K562 (cell line): Measurements from ENCODE around the gene INTS1. TPM values are rescaled to one million over a fixed set of nuclear protein-coding genes. Genes with fewer than 3 reads are reported as not detected.

Experiments
- ATAC-seq: fragments of 200-7000 bp; cut with Tn5 transposase; 3 replicates; pipeline ENCODE4 v1.9.1; 2020; ENCODE audit warnings: moderate library complexity
- BruUV-seq: library from RNA; stranded (reverse); fragments of 400-500 nt; replicated peaks from 2 replicates; lab custom pipeline; 2021; lab: Mats Ljungman, UMichigan
- CTCF ChIA-PET: fragments of 300-600 bp; formaldehyde crosslinking; extraction: SDS; loops from one replicate; lab custom pipeline; 2021; ENCODE audit warnings: low intra/inter-chr PET ratio; lab: Yijun Ruan, JAX
- POLR2A ChIA-PET: fragments of 300-600, 350-650 bp; sonication (Branson Sonifier 250); formaldehyde crosslinking; extraction: SDS; loops from one replicate; lab custom pipeline; 2021; ENCODE audit warnings: antibody characterized with exemption, inconsistent platforms; lab: Yijun Ruan, JAX
- DNase-seq, 4 experiments: peaks; one replicate each; pipeline versions ENCODE4 v3.0.0 to v3.0.0-alpha.2; 2011 to 2018; ENCODE audit warnings: low spot score in 3 of 4, mixed read lengths in 3 of 4; ENCODE audit errors: extremely low read depth in 1 of 4
- FAIRE-seq: peaks from 2 replicates; lab custom pipeline; 2011; peaks lifted over from hg19 to GRCh38; lab: Jason Lieb, UNC
- H2AFZ ChIP-seq: 2 replicates; pipeline ENCODE4 v1.6.0; 2011; ENCODE audit warnings: low read depth, low read length, control low read depth, inconsistent platforms
- H3K27ac ChIP-seq: fragments of 200-600 bp; 3 replicates; pipeline ENCODE4 v1.8.0; 2011; ENCODE audit warnings: low read depth, mild to moderate bottlenecking, control low read depth, inconsistent platforms, low read length, moderate library complexity, mixed read lengths; ENCODE audit errors: extremely low read depth
- H3K27me3 ChIP-seq, 2 experiments: fragments of 300-600 bp in 1 of 2; 2 replicates in 1 of 2; 3 replicates in 1 of 2; pipeline versions ENCODE4 v1.6.0 to v1.8.0; 2011; ENCODE audit warnings: inconsistent platforms in 2 of 2, low read length in 2 of 2, mild to moderate bottlenecking in 1 of 2, mixed read lengths in 1 of 2, moderate library complexity in 1 of 2; ENCODE audit not compliant: control insufficient read depth in 2 of 2, insufficient read depth in 2 of 2
- H3K36me3 ChIP-seq: fragments of 300-600 bp; 3 replicates; pipeline ENCODE4 v1.8.0; 2011; ENCODE audit warnings: mild to moderate bottlenecking, low read length, inconsistent platforms; ENCODE audit not compliant: control insufficient read depth, insufficient read depth
- H3K4me1 ChIP-seq, 2 experiments: fragments of 200-600 bp in 1 of 2; replicated peaks in 1 of 2; 2 replicates in 1 of 2; 3 replicates in 1 of 2; pipeline versions ENCODE4 v1.5.1 to v1.8.0; 2011; ENCODE audit warnings: inconsistent platforms in 2 of 2, low read length in 2 of 2, mild to moderate bottlenecking in 1 of 2, mixed read lengths in 1 of 2, moderate library complexity in 1 of 2; ENCODE audit not compliant: control insufficient read depth in 2 of 2, insufficient read depth in 2 of 2
- H3K4me2 ChIP-seq: 2 replicates; pipeline ENCODE4 v1.6.1; 2011; ENCODE audit warnings: low read length, control low read depth, inconsistent platforms, mixed read lengths; ENCODE audit not compliant: insufficient read depth
- H3K4me3 ChIP-seq: fragments of 200-600 bp; sonication (generic), shearing (Covaris generic); 2 replicates; pipeline ENCODE4 v1.5.1; 2016; ENCODE audit warnings: control low read depth, inconsistent platforms
- H3K79me2 ChIP-seq: fragments of 200-600 bp; 3 replicates; pipeline ENCODE4 v1.8.0; 2011; ENCODE audit warnings: low read length, inconsistent platforms; ENCODE audit not compliant: control insufficient read depth, insufficient read depth
- H3K9ac ChIP-seq, 2 experiments: 2 replicates each; pipeline versions ENCODE4 v1.6.0 to v1.6.1; 2011; ENCODE audit warnings: low read depth in 2 of 2, low read length in 2 of 2, control low read depth in 1 of 2, inconsistent platforms in 1 of 2, mild to moderate bottlenecking in 1 of 2, mixed read lengths in 1 of 2; ENCODE audit not compliant: insufficient read depth in 1 of 2
- H3K9me1 ChIP-seq: one replicate; pipeline ENCODE4 v1.6.0; 2011; ENCODE audit warnings: inconsistent platforms, mild to moderate bottlenecking, low read length, moderate library complexity; ENCODE audit not compliant: control insufficient read depth, insufficient read depth
- H3K9me3 ChIP-seq: replicated peaks from 2 replicates; pipeline ENCODE4 v1.5.1; 2011; ENCODE audit warnings: low read depth, low read length, inconsistent platforms; ENCODE audit not compliant: control insufficient read depth, insufficient read depth
- H4K20me1 ChIP-seq: replicated peaks from 2 replicates; pipeline ENCODE4 v1.6.1; 2011; ENCODE audit warnings: low read length, inconsistent platforms, mixed read lengths; ENCODE audit not compliant: control insufficient read depth, insufficient read depth
- ARID2 ChIP-seq: fragments of 450-650 bp; IDR thresholded peaks from 2 replicates; pipeline ENCODE4 v1.6.1; 2017; ENCODE audit warnings: antibody characterized with exemption, mild to moderate bottlenecking
- BRD4 ChIP-seq: fragments of 200-600 bp; sonication (generic); IDR thresholded peaks from 2 replicates; pipeline ENCODE4 v1.6.1; 2017; ENCODE audit warnings: inconsistent platforms
- CEBPB ChIP-seq: fragments of 450-650 bp; IDR thresholded peaks from 2 replicates; pipeline ENCODE4 v1.6.1; 2016; ENCODE audit warnings: missing genetic modification characterization, missing compliant biosample characterization
- ELF4 ChIP-seq: fragments of 450-650 bp; formaldehyde crosslinking; IDR thresholded peaks from 2 replicates; pipeline ENCODE4 v1.4.0; 2022; ENCODE audit warnings: missing genetic modification characterization
- GATAD2A ChIP-seq: fragments of 450-650 bp; IDR thresholded peaks from 2 replicates; pipeline ENCODE4 v1.6.1; 2017
- PCBP1 ChIP-seq: fragments of 200-400 bp; formaldehyde crosslinking; IDR thresholded peaks from 2 replicates; pipeline ENCODE4 v1.6.1; 2018; ENCODE audit warnings: mild to moderate bottlenecking, low read depth, low read length; ENCODE audit not compliant: poor library complexity, severe bottlenecking
- SMAD4 ChIP-seq: fragments of 250-450 bp; sonication (Bioruptor Pico); conservative IDR thresholded peaks from 2 replicates; pipeline ENCODE4 v1.8.0; 2021; ENCODE audit warnings: inconsistent platforms, mild to moderate bottlenecking, moderate library complexity
- TEAD2 ChIP-seq: fragments of 450-650 bp; IDR thresholded peaks from 2 replicates; pipeline ENCODE4 v1.6.1; 2016; ENCODE audit warnings: missing genetic modification characterization, control low read depth, missing compliant biosample characterization
- ZKSCAN3 ChIP-seq: fragments of 250-450 bp; sonication (Bioruptor Pico); IDR thresholded peaks from 2 replicates; pipeline ENCODE4 v1.4.0; 2020
- ZNF274 ChIP-seq: IDR thresholded peaks from 2 replicates; pipeline ENCODE4 v1.6.1; 2011; ENCODE audit warnings: low read depth, mild to moderate bottlenecking, low read length, moderate library complexity, borderline replicate concordance
- WGBS: fragments of 100-300 bp; shearing (Covaris generic); methylation state at CpG from one replicate; pipeline ENCODE4 v1.1.6; 2016; ENCODE audit warnings: low coverage, mixed read lengths; ENCODE audit not compliant: insufficient coverage; ENCODE audit errors: missing lambda C conversion rate; 5-methylcytosine and 5-hydroxymethylcytosine counted together
- in situ Hi-C: fragments of 300-500 bp; cut with MboI; formaldehyde crosslinking; loops from 4 replicates; pipeline ENCODE4 v1.15.0; 2018; ENCODE audit warnings: inconsistent platforms, mixed read lengths
- intact Hi-C: fragments of 100-400 bp; cut with micrococcal nuclease; formaldehyde crosslinking; loops from 2 replicates; pipeline ENCODE4 v1.14.2; 2022
- polyA plus RNA-seq, 8 experiments: library from polyadenylated mRNA; depleted of rRNA in 4 of 8; stranded (reverse) in 5 of 8; unstranded in 3 of 8; fragments of >200 nt; fragmentation: Nextera tagmentation in 2 of 8; fragmentation: Illumina TruSeq in 1 of 8; extraction: Ambion mirVana in 2 of 8; extraction: Trizol in 1 of 8; gene quantifications; 2 replicates each; pipeline versions ENCODE4 v1.2.1 to v1.2.3, GENCODE V29; 2011 to 2014; ENCODE audit warnings: inconsistent platforms in 1 of 8, missing spikeins in 1 of 8
- total RNA-seq, 7 experiments: library from RNA; depleted of rRNA in 6 of 7; stranded (reverse); fragments of >200 nt in 6 of 7; fragmentation: Illumina TruSeq in 2 of 7; extraction: Trizol in 2 of 7; gene quantifications; 2 replicates each; pipeline versions ENCODE4 v1.2.1 to v1.2.3, GENCODE V29; 2011 to 2021; ENCODE audit warnings: low replicate concordance in 1 of 7
- TF ChIP-seq, protein P1 (sequence below): sonication (generic); formaldehyde crosslinking; IDR thresholded peaks from 2 replicates; pipeline ENCODE4 v1.8.1; 2023; ENCODE audit warnings: mild to moderate bottlenecking, missing genetic modification reagents
- TF ChIP-seq, protein P2 (sequence below): fragments of 200-600 bp; sonication (generic); IDR thresholded peaks from one replicate; pipeline ENCODE4 v1.6.1; 2012; ENCODE audit warnings: mild to moderate bottlenecking, low read depth, low read length, inconsistent platforms

Gene INTS1
- total and polyA plus RNA-seq, 9 of the 15 experiments (the other 6 are each of a cell fraction or from before 2014, with no cell fraction given): 0.34 to 119 (median 18.5) TPM

DNA sequence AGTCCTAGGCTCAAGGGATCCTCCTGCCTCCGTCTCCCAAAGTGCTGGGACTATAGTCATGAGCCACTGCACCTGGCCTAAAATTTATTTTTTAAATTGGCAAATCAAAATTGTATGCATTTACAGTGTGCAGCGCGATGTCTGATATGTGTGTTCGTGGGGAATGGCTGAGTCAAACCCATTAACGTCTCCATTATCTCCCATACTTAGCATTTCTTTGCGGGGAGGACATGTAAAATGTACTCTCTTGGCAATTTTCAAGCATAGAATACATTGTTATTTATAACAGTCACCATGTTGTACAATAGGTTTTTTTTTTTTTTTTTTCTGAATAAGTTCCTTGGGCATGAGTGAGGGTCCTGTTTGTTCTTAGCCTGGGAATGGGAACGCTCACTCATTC, 48.0 kb upstream of the INTS1 start:
- FAIRE-seq: no peak
- intact Hi-C loops: no loop called here
- Histone ChIP-seq H3K27ac (no peak overlapping the region), H3K36me3 (no peaks in the 10 kb centered on the region), H3K4me1 (peaks cover 0 to 68% of the 10 kb centered on the region in 2 experiments; a peak in 4 of 5 replicates), H3K9me1 (no peaks in the 10 kb centered on the region), H2AFZ (no peak overlapping the region), H3K4me3 (no peak overlapping the region), H3K4me2 (no peak overlapping the region), H4K20me1 (no peaks in the 10 kb centered on the region), H3K9ac (no peak overlapping the region), H3K79me2 (no peaks in the 10 kb centered on the region), H3K9me3 (no peaks in the 10 kb centered on the region), H3K27me3 (peaks cover 0 to 18% of the 10 kb centered on the region in 2 experiments; a peak in 2 of 5 replicates)
- DNase-seq: no peak
- 18% methylated on average over 7 of the region's 7 CpGs for WGBS
- ChIA-PET CTCF (no interaction called here), POLR2A (no interaction called here)
- ATAC-seq: no peak
- in situ Hi-C loops: no loop called here
- BruUV-seq: no TSS peak
- TF ChIP-seq ZNF274 (no peak), BRD4 (no peak), GATAD2A (no peak), CEBPB (tag) (no peak), ARID2 (no peak), ZKSCAN3 (CRISPR knock-in tag) (no peak), ELF4 (CRISPR knock-in tag) (no peak), PCBP1 (no peak), TEAD2 (tag) (no peak), SMAD4 (CRISPR knock-in tag) (no peak)
- TF ChIP-seq, protein P1, sequence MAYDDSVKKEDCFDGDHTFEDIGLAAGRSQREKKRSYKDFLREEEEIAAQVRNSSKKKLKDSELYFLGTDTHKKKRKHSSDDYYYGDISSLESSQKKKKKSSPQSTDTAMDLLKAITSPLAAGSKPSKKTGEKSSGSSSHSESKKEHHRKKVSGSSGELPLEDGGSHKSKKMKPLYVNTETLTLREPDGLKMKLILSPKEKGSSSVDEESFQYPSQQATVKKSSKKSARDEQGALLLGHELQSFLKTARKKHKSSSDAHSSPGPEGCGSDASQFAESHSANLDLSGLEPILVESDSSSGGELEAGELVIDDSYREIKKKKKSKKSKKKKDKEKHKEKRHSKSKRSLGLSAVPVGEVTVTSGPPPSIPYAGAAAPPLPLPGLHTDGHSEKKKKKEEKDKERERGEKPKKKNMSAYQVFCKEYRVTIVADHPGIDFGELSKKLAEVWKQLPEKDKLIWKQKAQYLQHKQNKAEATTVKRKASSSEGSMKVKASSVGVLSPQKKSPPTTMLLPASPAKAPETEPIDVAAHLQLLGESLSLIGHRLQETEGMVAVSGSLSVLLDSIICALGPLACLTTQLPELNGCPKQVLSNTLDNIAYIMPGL: no peak
- TF ChIP-seq, protein P2, sequence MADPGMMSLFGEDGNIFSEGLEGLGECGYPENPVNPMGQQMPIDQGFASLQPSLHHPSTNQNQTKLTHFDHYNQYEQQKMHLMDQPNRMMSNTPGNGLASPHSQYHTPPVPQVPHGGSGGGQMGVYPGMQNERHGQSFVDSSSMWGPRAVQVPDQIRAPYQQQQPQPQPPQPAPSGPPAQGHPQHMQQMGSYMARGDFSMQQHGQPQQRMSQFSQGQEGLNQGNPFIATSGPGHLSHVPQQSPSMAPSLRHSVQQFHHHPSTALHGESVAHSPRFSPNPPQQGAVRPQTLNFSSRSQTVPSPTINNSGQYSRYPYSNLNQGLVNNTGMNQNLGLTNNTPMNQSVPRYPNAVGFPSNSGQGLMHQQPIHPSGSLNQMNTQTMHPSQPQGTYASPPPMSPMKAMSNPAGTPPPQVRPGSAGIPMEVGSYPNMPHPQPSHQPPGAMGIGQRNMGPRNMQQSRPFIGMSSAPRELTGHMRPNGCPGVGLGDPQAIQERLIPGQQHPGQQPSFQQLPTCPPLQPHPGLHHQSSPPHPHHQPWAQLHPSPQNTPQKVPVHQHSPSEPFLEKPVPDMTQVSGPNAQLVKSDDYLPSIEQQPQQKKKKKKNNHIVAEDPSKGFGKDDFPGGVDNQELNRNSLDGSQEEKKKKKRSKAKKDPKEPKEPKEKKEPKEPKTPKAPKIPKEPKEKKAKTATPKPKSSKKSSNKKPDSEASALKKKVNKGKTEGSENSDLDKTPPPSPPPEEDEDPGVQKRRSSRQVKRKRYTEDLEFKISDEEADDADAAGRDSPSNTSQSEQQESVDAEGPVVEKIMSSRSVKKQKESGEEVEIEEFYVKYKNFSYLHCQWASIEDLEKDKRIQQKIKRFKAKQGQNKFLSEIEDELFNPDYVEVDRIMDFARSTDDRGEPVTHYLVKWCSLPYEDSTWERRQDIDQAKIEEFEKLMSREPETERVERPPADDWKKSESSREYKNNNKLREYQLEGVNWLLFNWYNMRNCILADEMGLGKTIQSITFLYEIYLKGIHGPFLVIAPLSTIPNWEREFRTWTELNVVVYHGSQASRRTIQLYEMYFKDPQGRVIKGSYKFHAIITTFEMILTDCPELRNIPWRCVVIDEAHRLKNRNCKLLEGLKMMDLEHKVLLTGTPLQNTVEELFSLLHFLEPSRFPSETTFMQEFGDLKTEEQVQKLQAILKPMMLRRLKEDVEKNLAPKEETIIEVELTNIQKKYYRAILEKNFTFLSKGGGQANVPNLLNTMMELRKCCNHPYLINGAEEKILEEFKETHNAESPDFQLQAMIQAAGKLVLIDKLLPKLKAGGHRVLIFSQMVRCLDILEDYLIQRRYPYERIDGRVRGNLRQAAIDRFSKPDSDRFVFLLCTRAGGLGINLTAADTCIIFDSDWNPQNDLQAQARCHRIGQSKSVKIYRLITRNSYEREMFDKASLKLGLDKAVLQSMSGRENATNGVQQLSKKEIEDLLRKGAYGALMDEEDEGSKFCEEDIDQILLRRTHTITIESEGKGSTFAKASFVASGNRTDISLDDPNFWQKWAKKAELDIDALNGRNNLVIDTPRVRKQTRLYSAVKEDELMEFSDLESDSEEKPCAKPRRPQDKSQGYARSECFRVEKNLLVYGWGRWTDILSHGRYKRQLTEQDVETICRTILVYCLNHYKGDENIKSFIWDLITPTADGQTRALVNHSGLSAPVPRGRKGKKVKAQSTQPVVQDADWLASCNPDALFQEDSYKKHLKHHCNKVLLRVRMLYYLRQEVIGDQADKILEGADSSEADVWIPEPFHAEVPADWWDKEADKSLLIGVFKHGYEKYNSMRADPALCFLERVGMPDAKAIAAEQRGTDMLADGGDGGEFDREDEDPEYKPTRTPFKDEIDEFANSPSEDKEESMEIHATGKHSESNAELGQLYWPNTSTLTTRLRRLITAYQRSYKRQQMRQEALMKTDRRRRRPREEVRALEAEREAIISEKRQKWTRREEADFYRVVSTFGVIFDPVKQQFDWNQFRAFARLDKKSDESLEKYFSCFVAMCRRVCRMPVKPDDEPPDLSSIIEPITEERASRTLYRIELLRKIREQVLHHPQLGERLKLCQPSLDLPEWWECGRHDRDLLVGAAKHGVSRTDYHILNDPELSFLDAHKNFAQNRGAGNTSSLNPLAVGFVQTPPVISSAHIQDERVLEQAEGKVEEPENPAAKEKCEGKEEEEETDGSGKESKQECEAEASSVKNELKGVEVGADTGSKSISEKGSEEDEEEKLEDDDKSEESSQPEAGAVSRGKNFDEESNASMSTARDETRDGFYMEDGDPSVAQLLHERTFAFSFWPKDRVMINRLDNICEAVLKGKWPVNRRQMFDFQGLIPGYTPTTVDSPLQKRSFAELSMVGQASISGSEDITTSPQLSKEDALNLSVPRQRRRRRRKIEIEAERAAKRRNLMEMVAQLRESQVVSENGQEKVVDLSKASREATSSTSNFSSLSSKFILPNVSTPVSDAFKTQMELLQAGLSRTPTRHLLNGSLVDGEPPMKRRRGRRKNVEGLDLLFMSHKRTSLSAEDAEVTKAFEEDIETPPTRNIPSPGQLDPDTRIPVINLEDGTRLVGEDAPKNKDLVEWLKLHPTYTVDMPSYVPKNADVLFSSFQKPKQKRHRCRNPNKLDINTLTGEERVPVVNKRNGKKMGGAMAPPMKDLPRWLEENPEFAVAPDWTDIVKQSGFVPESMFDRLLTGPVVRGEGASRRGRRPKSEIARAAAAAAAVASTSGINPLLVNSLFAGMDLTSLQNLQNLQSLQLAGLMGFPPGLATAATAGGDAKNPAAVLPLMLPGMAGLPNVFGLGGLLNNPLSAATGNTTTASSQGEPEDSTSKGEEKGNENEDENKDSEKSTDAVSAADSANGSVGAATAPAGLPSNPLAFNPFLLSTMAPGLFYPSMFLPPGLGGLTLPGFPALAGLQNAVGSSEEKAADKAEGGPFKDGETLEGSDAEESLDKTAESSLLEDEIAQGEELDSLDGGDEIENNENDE: no peak
